SK-N-MC (cell line): ENCODE results near the gene RLN2.
"Not testable (repeated sequence)": the region's sequence is repeated elsewhere in the genome, so short reads cannot be mapped to it uniquely, and the experiment has no call there.

Source experiments
- DNase-seq: peaks from one replicate; pipeline ENCODE4 v3.0.0-alpha.2; 2011; ENCODE audit warnings: low read depth, low spot score
- H3K27ac ChIP-seq: fragments of 200-600 bp; sonication (generic); 2 replicates; pipeline ENCODE4 v1.5.1; 2016; ENCODE audit warnings: mixed run types
- H3K36me3 ChIP-seq: fragments of 200-600 bp; sonication (generic); 2 replicates; pipeline ENCODE4 v1.6.1; 2017; ENCODE audit warnings: antibody characterized with exemption, low read length, mixed read lengths; ENCODE audit not compliant: insufficient read depth
- H3K4me3 ChIP-seq: fragments of 200-600 bp; sonication (generic); 2 replicates; pipeline ENCODE4 v1.5.1; 2016
- H3K9ac ChIP-seq: fragments of 200-600 bp; sonication (generic); 2 replicates; pipeline ENCODE4 v1.8.0; 2017; ENCODE audit warnings: mixed run types, mixed read lengths; ENCODE audit not compliant: insufficient read length
- H3K9me3 ChIP-seq: fragments of 200-600 bp; sonication (generic); 2 replicates; pipeline ENCODE4 v1.6.1; 2017; ENCODE audit warnings: low read depth, mild to moderate bottlenecking, antibody characterized with exemption, low read length, moderate library complexity, mixed read lengths
- EZH2 ChIP-seq: fragments of 200-600 bp; sonication (generic); IDR thresholded peaks from one replicate; pipeline ENCODE4 v1.6.1; 2017; ENCODE audit warnings: antibody characterized with exemption
- FOXP2 ChIP-seq: optimal IDR thresholded peaks from 2 replicates; pipeline ENCODE3; 2011; ENCODE audit warnings: mild to moderate bottlenecking, moderate library complexity; ENCODE audit not compliant: insufficient read depth; ENCODE audit errors: extremely low read length, control extremely low read depth
- POLR2AphosphoS5 ChIP-seq: IDR thresholded peaks from 2 replicates; pipeline ENCODE4 v1.6.1; 2012; ENCODE audit warnings: mild to moderate bottlenecking, low read depth, low read length, borderline replicate concordance

The RLN2 gene

DNA sequence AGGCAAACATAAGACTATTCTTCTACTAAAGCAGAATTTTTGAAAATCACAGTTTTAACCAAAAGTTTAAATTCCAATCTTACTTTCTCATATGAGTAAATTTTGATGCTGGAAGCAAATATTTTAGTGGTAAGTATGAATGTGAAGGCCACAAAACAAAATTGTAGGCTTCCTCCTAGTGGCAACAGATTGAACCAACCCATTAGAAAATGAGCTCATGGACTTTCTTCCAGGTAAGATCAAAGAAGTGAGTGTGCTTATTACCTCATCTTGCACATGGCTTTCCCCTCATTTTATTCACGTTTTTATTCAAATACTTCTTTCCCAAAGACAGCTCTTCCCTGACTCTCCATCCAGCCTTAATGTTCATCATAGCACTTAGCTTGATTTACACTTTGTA is 16.5 kb upstream of the RLN2 start:
- Histone ChIP-seq H3K9ac (no peak overlapping the region), H3K9me3 (no peaks in the 10 kb centered on the region), H3K36me3 (no peaks in the 10 kb centered on the region), H3K27ac (no peak overlapping the region), H3K4me3 (no peak overlapping the region)
- no peak for DNase-seq
- TF ChIP-seq POLR2AphosphoS5, result no peak
- no peak for TF ChIP-seq FOXP2
- no peak for TF ChIP-seq EZH2

- not testable (repeated sequence) for H3K4me3 ChIP-seq, H3K36me3 ChIP-seq, DNase-seq, H3K9me3 ChIP-seq, H3K27ac ChIP-seq, H3K9ac ChIP-seq
These were observed 11.9 kb upstream of the RLN2 start for GRCh38 chr9:5316406-5316805.

- no peak for DNase-seq
- H3K36me3 ChIP-seq, result no peaks in the 10 kb centered on the region
- H3K4me3 ChIP-seq, result no peak overlapping the region
- H3K9me3 ChIP-seq, result no peaks in the 10 kb centered on the region; the same call in 1 of the 2 replicates
- no peak for TF ChIP-seq EZH2
- TF ChIP-seq POLR2AphosphoS5, result no peak
- no peak for TF ChIP-seq FOXP2
- no peak overlapping the region for H3K27ac ChIP-seq
- no peak overlapping the region for H3K9ac ChIP-seq
These were observed 10.8 kb upstream of the RLN2 start for GRCh38 chr9:5315187-5315923.

- DNase-seq, result no peak
- TF ChIP-seq FOXP2, result no peak
- no peak for TF ChIP-seq POLR2AphosphoS5
- no peak for TF ChIP-seq EZH2
- Histone ChIP-seq H3K9me3 (no peaks in the 10 kb centered on the region; the same call in 1 of the 2 replicates), H3K4me3 (no peak overlapping the region), H3K27ac (no peak overlapping the region), H3K9ac (no peak overlapping the region), H3K36me3 (no peaks in the 10 kb centered on the region)
These were observed 6.3 kb upstream of the RLN2 start for GRCh38 chr9:5310851-5311250.

DNA sequence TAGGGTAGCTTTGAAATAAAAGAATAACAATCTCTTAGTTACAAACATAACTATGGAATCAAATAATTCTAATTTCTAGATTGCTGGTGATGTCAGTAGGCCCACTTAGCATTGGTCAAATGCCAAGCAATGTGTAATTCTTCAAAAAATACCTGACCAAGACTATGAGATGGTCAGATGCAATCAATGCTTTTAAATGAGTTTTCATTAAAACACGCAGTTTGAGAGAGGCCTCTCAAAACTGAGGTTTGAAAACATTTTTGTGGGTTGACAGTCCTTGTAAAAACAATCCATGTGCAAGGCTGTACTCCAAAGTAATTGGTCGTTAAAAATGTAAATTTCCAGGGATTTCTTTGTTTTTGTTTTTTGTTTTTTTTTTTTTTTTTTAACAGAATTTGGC is 1.2 kb upstream of the RLN2 start:
- H3K9ac ChIP-seq, result no peak overlapping the region
- H3K9me3 ChIP-seq, result no peaks in the 10 kb centered on the region
- no peaks in the 10 kb centered on the region for H3K36me3 ChIP-seq
- DNase-seq, result no peak
- TF ChIP-seq POLR2AphosphoS5, result no peak
- TF ChIP-seq EZH2, result no peak
- no peak for TF ChIP-seq FOXP2
- H3K27ac ChIP-seq, result no peak overlapping the region
- H3K4me3 ChIP-seq, result no peak overlapping the region

GRCh38 chr9:5301544-5301943 is 3.0 kb downstream of the RLN2 start:
- Histone ChIP-seq H3K4me3 (no peak overlapping the region), H3K9me3 (no peaks in the 10 kb centered on the region), H3K9ac (no peak overlapping the region), H3K27ac (no peak overlapping the region), H3K36me3 (no peaks in the 10 kb centered on the region)
- DNase-seq, result no peak
- TF ChIP-seq FOXP2 (no peak), POLR2AphosphoS5 (no peak), EZH2 (no peak)

DNA sequence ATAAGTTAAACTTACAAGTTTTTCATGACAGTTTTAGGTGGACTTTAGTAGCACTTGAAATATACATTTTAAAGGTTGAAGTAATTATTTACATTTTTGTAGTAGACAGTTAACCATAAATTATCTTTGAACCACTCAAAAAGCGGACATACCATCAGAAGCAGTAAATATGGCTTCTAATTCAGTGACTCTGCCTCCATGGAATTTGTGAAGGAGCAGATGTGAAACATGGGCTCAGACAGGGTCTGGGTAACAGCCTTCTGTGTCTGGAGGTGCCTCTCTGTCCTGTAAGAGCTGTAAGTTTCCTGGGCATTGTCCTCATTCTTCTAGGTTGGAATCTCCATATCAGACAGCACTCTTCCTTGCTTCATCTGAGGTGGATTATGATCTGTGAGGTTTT is 12.4 kb downstream of the RLN2 start:
- DNase-seq, result no peak
- Histone ChIP-seq H3K27ac (no peak overlapping the region), H3K4me3 (no peak overlapping the region), H3K36me3 (no peaks in the 10 kb centered on the region), H3K9ac (no peak overlapping the region), H3K9me3 (no peaks in the 10 kb centered on the region)
- TF ChIP-seq EZH2, result no peak
- TF ChIP-seq POLR2AphosphoS5, result no peak
- TF ChIP-seq FOXP2, result no peak

DNA sequence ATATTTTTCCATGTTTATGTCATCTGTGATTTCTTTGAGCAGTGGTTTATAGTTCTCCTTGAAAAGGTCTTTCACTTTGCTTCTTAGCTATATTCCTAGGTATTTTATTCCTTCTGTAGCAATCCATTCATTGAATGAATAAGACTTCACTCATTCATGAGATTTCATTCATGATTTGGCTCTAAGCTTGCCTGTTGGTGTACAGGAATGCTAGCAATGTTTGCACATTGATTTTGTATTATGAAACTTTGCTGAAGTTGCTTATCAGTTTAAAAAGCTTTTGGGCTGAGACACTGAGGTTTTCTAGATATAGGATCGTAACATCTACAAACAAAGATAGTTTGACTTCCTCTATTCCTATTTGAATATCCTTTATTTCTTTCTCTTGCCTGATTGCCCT is 15.9 kb downstream of the RLN2 start:
- TF ChIP-seq EZH2 (no peak), POLR2AphosphoS5 (no peak), FOXP2 (no peak)
- H3K27ac ChIP-seq, result no peak overlapping the region
- no peak overlapping the region for H3K4me3 ChIP-seq
- no peaks in the 10 kb centered on the region for H3K9me3 ChIP-seq
- no peak overlapping the region for H3K9ac ChIP-seq
- no peak for DNase-seq
- H3K36me3 ChIP-seq, result no peaks in the 10 kb centered on the region

- Histone ChIP-seq H3K9me3 (no peaks in the 10 kb centered on the region), H3K9ac (no peak overlapping the region), H3K36me3 (no peaks in the 10 kb centered on the region), H3K4me3 (no peak overlapping the region), H3K27ac (no peak overlapping the region)
- no peak for TF ChIP-seq EZH2
- no peak for TF ChIP-seq FOXP2
- no peak for TF ChIP-seq POLR2AphosphoS5
- DNase-seq, result no peak
These were observed 18.3 kb downstream of the RLN2 start for GRCh38 chr9:5286262-5286661.
